Skeletal muscle cell (primary cell): ENCODE measurements around the gene SMIM29.

Source experiments
- DNase-seq: peaks from one replicate; pipeline ENCODE4 v3.0.0-alpha.2; 2010; ENCODE audit warnings: low read depth
- H3K4me3 ChIP-seq: 2 replicates; pipeline ENCODE4 v1.5.1; 2011; ENCODE audit warnings: low read depth, mild to moderate bottlenecking, control low read depth, low read length, moderate library complexity

The SMIM29 gene

GRCh38 chr6:34248727-34249468, at the start of gene SMIM29:
TSS of gene SMIM29 (minus strand) at chr6:34249006. CDS start at chr6:34247791, 1,215 bp downstream.
- peak; percentile 72 for DNase-seq

DNA sequence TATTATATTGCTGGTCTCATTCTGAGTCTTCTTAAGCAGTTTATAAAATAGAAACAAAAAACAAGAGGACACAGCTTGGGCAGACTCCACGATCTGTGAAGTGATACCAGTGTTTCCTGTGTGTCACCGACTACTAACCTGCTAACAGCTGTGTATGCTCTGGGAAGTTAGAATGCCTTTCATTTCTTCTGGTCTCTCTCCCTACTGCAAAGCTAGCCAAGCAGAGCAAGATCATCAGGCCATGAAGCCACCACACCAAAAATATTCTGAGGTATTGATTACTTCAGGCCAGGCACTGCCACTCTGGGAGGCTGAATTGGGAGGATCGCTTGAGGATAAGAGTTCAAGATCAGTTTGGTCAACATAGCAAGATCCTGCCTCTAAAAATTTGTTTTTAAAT, 46.9 kb upstream of the SMIM29 start:
- H3K4me3 ChIP-seq, result no peak overlapping the region
- DNase-seq, result no peak

More at GRCh38 chr6:34248727-34249468, at the start of gene SMIM29:
- H3K4me3 ChIP-seq, result peak within 1 kb of the TSS; percentile 87

DNA sequence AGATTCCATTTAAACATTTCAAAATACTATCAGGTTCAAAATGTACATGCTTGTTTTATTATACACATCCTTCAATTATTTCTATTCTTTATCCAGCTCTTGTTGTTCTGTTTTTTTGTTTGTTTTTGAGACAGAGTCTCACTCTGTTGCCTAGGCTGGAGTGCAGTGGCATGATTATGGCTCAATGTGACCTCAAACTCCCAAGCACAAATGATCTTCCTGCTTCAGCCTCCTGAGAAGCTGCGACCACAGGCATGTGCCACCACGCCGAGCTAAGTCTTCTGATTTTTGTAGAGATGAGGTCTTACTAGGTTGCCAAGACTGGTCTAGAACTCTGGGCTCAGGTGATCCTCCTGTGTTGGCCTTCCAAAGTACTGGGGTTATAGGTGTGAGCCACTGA, 44.1 kb upstream of the SMIM29 start:
- H3K4me3 ChIP-seq, result no peak overlapping the region
- DNase-seq, result no peak

DNA sequence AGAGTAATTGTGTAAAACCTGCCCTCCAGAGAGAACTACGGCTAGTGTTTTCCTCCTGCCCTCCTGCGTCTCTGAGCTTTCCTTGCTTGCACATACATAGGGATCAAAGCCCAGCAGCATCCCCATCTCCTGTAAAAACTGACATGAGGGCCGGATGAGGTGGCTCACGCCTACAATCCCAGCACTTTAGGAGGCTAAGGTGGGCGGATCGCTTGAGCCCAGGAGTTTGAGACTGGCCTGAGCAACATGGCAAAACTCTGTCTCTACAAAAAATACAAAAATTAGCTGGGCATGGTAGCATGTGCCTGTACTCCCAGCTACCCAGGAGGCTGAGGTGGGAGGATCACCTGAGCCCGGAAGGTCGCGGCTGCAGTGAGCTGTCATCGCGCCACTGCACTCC, 40.3 kb upstream of the SMIM29 start:
- DNase-seq, result no peak

DNA sequence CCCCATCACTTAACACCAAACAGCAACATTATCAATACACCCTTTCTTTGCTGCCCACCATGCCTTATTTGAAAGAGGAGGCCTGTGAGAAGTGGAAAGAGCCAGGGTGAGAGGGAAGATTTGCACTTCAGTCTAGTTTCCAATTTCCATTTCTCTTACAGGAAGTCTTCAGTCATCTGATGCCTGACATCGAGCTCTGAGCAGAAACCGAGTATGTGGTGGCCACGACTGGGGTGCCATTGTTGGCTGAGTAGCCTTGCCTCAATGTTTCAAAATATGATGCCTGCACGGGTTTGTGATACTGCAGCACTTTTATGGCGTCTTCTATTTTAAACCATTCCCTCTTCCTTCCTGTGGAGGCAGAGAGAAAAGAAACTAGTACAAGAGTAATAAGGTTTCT, 39.8 kb upstream of the SMIM29 start:
- DNase-seq, result no peak
- no peak overlapping the region for H3K4me3 ChIP-seq

More for the DNA sequence above, 40.3 kb upstream of the SMIM29 start:
- H3K4me3 ChIP-seq, result no peak overlapping the region

DNA sequence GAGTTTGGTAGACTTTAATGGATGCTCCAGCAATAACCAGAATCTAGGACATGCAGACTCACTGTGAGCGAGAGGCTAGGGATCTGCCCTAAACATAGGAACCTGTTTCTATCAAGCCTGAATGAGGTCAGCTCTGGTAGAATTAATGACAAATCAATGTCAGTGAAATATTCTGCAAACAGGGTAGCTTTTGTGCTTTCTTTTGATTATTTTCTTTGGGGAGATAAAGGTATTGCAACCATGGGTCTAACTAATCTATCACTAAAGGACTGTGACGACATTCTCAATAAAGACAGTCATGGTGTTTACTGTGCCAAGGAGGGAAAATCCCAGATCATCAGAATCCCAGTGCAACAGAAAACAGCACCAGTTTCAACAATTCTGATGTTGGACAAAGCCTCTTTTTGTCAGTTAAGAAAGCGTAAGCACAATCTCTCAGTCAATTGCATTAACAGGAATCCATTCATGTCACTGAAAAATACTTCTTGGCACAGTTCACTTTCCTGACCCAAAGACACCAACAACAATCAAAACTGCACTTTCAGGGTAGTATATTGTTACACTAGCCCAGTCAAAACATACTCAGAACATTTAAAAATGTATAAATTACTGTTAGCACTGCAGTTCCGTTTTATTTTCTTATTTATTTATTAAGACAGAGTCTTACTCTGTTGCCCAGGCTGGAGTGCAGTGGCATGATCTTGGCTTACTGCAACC, 36.8 kb upstream of the SMIM29 start:
- no peak for DNase-seq
- no peak overlapping the region for H3K4me3 ChIP-seq

GRCh38 chr6:34284563-34285447, 36.0 kb upstream of the SMIM29 start:
- no peak overlapping the region for H3K4me3 ChIP-seq
- peak; percentile 74 for DNase-seq

- DNase-seq, result no peak
- no peak overlapping the region for H3K4me3 ChIP-seq
Measured at GRCh38 chr6:34281702-34282334, 33.0 kb upstream of the SMIM29 start.

DNA sequence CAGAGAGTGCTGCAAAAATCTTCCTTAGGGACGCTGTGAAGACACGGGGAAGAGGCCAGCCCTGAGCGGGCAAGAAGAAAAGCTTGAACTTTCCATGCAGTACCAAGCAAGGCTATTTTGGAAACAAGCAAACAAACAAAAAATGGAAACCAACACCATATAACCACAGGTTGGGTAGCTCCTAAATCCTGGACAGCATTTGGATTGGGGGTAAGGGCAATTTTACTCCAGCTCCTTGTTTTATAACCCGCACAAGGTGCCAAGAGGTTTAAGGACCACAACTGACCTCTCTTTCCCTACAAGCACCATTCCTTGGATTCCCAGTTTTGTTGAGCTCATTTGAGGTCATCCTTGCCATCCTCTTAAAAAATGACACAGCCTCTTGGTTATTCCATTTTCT, 31.4 kb upstream of the SMIM29 start:
- no peak for DNase-seq
- no peak overlapping the region for H3K4me3 ChIP-seq

DNA sequence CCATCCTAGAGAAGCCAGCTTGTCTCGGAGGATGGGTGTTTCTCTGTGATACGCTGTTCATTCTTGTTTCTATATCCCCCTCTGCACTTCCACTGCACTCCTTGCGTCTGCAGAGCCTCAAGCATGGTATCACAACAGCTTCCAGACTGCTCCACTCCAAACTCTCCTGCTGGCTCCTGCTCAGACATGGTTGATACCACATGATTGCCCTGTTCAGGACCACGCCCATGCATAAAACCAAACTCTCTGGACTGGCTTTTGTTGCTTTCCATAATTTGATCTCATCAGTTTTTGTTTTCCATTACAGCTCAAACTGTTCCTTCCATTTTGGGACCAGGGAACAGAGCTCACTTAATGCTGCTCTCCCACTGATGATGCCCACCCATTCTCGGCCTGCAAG, 30.0 kb upstream of the SMIM29 start:
- no peak overlapping the region for H3K4me3 ChIP-seq

GRCh38 chr6:34277763-34278112, 28.9 kb upstream of the SMIM29 start:
- DNase-seq, result no peak
- H3K4me3 ChIP-seq, result no peak overlapping the region

More for the DNA sequence above, 30.0 kb upstream of the SMIM29 start:
- DNase-seq, result no peak

GRCh38 chr6:34276881-34277762, 28.3 kb upstream of the SMIM29 start:
- no peak overlapping the region for H3K4me3 ChIP-seq

DNA sequence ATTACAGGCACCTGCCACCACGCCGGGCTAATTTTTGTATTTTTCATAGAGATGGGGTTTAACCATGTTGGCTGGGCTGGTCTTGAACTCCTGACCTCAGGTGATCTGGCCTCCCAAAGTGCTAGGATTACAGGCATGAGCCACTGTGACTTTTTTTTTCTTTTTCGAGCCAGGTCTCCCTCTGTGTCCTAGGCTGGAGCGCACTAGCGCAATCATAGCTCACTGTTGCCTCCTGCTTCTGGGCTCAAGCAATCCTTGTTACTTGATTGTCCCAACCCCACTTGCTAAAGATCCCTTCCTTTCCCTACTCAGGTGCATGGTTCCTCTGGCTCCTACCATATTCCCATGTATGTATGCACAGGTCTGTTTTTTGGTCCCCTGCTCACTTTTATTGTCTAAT, 27.4 kb upstream of the SMIM29 start:
- no peak overlapping the region for H3K4me3 ChIP-seq
- DNase-seq, result no peak

More at GRCh38 chr6:34276881-34277762, 28.3 kb upstream of the SMIM29 start:
- no peak for DNase-seq

DNA sequence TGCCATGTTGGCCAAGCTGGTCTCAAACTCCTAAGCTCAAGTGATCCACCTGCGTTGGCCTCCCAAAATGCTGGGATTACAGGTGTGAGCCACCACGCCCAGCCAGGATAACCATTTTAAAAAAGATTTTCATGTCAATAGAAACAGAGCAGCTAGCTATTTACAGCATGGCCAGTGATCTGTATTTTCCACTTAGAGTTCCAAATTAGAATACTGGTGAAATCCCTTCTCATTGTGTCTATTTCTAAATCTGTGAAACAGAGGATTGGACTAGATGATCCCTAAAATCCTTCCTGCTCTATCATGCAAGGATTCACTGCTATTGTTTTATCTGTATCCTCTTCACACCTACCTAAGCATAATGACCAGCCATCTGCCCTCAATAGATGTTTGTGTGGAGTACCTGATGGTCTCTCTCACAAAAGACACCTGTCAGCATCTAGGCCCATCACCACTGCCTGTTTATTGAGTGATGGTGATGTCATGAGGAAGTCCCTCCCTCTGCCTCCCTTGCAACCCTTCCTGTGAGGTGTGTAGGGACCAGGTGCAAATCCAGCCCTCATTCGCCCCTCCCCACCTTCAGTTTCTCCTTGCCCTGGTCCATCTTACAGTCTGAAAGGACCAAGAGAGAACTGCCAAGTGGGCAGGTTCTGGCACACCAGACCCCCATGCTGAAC, 26.5 kb upstream of the SMIM29 start:
- DNase-seq, result no peak
- no peak overlapping the region for H3K4me3 ChIP-seq

- DNase-seq, result no peak
- no peak overlapping the region for H3K4me3 ChIP-seq
Measured at GRCh38 chr6:34274129-34274528, 25.3 kb upstream of the SMIM29 start.

DNA sequence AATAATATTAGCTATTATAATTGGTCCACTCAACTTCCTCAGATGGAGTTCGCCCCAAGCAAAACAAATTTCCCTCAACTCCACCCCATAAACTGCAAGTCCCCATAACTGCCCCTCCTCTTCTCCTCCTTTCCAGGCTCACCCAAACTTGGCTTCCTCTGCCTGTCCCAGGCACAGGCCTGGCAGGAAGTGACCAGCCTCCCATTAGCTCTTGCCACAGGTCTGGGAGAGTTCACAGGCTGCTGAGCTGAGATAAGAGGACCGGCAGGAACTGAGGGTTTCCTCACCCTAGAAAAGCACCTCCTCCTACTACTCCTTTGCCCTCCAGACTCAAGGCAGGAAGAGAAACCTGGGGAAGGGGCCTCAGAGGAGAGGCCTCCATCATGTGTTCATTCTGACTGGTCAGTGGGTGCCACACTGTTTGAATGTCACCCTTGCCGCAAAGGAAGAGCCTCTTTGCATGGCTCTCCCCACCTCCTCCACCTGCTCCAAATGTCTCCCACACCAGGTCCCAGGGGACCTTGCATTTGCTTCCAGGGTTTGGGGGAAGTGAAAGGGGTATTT, 24.5 kb upstream of the SMIM29 start:
- no peak for DNase-seq
- H3K4me3 ChIP-seq, result no peak overlapping the region

- DNase-seq, result no peak
- no peak overlapping the region for H3K4me3 ChIP-seq
Measured at GRCh38 chr6:34272013-34272926, 23.5 kb upstream of the SMIM29 start.
